ENCODE data around the gene RPS14.
"Not testable (repeated sequence)": the region's sequence is repeated elsewhere in the genome, so short reads cannot be mapped to it uniquely, and the experiment has no call there.

The RPS14 gene

DNA sequence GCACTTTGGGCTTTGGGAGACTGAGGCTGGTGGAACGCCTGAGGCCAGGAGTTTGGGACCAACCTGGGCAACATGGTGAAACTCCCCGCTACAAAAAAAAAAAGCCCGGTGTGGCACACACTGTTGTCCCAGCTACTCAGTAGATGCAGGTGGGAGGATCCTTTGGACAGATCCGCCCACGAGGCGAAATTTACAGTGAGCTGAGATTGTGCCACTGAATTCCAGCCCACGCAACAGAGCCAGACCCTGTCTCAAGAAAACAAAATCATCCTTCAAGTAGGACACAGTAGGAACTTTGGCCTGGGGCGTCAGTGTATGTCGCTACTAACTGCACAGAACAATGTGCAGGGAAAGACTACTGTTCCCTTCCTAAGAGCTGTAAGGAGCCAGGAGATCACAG lies 4.8 kb downstream of the RPS14 start:
- DNase-seq (ENCODE audit: low read depth in 3 of 3), result no peak

DNA sequence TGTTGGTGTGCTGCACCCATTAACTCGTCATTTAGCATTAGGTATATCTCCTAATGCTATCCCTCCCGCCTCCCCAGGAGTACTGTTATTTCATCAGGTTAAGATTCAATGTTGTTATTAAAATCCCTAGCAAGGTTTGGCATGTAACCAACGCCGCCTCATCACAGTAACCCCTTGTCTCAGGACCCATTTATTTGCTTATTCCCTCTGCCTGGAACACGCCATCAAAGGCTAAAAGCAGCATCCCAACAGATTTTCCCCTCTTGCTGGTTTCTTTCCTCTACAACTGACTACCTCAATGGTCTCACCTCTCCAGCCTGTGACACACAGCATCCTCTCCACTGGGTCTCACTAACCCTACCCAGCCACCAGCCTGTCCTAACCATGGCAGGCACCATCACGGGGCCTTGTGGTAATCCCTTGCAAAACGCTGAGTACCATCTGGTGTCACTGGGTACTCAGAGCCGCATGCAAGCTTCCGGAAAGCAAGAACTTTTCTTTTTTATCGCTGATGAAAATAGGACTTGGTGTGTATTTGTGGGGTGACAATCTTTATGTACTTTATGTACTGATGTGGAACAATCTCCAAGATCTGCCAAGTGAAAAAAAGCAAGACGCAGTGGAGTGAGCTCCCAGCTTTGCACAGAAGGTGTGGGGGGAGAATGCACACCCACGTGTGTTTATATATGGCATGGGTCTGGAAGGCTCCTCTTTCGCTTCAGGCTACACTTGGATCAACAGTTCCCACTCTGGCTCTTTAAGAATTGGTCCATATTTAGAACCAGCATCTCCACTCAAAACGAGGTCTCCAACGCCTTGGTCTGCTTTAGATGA lies 6.1 kb downstream of the RPS14 start:
- no peak for DNase-seq (ENCODE audit: low read depth in 3 of 3)

DNA sequence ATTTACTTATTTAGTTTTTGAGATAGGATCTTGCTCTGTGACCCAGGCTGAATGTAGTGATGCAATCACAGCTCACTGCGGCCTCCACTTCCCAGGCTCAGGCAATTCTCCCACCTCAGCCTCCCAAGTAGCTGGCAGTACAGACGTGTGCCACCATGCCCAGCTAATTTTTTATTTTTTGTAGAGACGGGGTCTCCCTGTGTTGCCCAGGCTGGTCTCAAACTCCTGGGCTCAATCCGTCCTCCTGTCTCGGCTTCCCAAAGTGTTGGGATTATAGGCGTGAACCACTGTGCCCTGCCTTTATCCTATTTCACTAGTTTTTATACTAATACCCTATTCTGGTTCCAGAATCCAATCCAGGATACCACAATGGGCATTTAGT lies 6.8 kb downstream of the RPS14 start:
- DNase-seq (ENCODE audit: low read depth in 3 of 3), result no peak

DNA sequence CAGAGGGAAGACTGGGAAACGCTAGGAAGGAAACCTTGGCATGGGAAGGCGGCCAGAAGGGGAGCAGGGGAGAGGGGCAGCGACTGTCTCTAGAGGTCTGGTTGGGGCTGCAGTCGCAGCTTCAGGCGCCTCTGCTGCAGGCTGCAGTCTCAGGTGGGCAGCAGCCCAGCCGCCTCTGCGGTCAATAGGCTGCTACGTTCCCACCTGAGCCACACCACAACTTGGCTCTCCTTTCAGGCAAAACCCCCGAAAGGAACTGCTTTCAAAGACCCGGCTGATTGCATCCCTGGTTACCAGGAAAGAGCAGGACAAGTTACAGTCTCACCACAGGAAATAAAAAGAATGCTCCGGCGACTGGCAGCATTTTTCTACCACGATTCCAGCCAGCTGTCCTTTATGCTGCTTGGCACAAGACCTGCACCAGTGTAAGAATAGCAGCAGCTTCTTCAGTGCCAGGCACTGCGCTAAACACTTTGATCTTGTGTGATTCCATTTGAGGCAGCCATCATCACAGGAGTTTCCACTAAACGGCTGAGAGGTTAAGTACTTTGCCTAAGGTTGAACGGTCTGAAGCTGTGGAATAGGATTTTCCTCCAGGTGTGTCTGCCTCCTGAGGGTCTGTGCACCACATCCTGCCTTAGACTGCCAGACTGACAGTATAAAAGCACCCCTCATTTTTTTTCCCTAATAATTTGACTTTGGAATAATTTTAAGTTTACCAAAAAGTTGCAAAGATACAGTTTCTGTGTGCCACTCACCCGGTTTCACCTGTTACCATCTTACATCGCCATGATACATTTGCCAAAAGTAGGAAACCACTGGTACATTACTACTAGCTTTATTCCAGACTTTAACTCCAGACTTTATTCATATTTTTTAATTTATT lies 7.5 kb downstream of the RPS14 start:
- DNase-seq (ENCODE audit: low read depth in 3 of 3), result no peak

DNA sequence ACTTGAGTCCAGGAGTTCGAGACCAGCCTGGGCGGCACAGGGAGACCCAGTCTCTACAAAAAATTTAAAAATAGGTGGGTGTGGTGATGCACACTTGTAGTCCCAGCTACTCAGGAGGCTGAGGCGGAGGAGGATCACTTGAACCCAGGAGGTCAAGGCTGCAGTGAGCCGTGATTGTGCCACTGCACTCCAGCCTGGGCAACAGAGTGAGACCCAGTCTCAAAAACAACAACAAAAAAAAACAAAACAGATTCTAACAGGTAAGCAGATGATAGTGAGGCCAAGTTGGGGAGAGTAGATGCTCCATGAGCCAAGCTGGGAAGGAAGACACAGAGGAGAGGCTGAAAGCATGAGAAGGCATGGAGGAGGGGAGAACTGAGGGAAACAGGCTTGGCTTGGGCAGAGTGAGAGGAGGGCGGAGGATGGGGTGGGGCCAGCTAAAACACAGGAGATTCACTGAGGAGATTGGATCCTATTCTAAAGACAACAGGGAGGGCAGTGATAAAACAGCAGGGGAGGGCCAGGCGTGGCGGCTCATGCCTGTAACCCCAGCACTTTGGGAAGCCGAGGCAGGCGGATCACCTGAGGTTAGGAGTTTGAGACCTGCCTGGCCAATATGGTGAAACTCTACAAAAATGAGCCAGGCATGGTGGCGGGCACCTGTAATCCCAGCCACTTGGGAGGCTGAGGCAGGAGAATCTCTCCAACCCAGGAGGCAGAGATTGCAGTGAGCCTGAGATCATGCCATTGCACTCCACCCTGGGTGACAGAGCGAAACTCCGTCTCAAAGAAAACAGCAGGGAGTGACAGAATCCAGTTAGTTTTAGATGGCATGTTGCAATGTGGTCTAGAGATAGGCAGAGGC lies 8.4 kb downstream of the RPS14 start:
- no peak for DNase-seq (ENCODE audit: low read depth in 3 of 3)

DNA sequence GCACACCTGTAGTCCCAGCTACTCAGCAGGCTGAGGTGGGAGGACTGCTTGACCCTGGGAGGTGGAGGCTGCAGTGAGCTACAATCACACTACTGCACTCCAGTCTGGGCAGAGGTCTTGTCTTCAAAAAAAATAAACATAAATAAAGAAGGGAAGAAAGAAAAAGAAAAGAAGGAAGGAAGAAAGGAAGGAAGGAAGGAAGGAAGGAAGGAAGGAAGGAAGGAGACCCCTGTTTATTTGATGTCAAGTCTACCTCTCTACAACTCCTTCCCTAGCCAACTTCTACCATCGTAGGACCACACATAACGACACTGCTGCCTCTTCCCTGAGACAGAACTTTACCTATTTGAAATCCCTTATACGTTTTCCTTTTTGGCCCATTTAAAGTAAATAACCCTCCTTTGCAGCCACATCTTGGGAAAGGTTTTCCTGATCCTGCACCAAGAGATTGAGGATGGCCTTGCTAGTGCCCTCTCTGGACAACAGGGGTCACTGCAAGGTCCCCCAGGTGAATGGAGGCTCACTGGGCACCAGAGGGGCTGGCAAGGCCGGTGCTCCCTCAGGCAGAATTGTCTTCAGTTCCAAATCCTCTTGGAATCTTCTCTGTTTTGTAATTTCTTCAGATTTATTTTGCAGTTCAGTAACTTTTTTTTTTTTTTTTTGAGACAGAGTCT lies 10.5 kb downstream of the RPS14 start:
- no peak for DNase-seq (ENCODE audit: low read depth in 3 of 3)

DNA sequence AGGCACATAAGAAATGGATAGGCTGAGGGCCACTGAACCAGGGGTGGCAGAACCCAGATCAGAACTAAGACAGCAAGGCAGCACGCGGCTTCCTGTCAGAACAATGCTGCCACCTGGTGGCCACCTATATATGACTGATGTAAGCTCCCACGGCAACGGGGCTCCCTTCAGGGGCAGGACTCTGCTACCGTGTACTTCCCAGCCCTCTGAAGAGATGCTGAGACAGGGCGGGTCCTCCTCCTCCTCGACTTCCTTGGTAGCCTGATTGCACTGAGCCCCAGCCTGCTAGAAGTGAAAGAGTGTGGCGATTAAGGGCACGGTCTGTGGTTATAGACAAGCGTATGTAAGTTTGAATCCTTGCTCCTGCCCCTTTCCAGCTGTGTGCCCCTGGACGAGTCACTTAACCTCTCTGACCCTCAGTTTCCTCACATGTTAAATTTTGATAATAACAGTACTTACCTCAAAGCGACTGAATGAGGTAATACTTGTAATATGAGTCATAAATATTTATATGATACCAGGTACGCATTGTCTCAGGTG lies 13.3 kb downstream of the RPS14 start:
- peak; percentile 83 to 91 (median 88) for DNase-seq (ENCODE audit: low read depth in 3 of 3)

DNA sequence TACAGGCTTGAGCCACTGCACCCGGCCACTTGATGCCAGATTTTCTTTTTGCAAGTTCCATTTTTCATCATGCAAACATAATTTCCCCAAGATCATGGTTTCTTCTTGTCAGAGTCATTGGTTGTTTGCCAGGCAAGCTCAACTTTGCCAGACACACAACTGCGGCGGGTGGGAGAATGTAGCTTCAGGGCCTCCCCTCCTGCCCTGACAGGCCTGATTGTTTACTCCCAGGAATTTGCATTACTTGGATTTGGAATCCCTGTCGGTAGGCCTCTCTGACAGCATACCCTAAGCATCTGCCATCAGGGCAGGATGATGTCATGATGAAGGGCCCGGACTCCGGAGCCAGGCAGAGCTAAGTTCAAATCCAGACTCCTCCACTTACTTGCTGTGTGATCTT lies 15.1 kb downstream of the RPS14 start:
- DNase-seq (ENCODE audit: low read depth in 3 of 3), result no peak

DNA sequence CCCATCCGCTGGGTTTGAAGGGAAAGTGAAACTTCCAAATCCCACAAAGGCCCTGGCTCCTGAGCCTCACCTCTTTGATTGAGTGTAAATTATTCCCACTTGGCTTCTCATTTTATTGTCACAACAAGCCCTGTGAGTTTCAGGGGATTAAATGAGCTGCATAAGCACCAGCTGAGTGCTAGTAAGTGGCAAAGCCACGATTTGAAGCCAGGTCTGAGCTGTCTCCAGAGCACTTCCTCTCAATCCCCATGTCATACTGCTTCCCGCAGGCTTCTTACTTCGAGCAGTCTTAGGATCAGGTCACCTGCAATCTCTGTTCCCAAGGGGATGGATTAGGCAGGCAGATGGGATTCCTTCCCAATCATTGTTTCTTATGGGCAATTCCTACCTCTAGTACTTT lies 18.0 kb downstream of the RPS14 start:
- DNase-seq (ENCODE audit: low read depth in 3 of 3), result no peak

DNA sequence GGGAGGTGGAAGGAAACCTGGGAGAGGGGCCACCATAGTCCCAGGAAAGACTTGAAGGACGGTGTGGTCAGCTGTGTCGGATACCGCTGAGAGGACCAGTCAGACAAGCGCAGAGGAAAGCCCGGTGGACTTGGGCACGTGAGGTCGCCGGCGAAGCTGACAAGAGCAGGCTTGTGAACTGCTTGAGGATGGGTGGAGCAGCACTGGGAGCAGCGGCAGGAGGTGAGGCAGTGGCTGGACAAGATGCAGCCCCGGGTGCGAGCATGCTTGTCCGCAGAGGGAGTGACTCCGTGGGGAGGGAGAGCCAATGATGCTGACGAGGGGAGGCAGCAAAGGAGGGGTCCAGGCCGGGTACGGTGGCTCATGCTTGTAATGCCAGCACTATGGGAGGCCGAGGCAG lies 18.5 kb downstream of the RPS14 start:
- no peak for DNase-seq (ENCODE audit: low read depth in 3 of 3)

DNA sequence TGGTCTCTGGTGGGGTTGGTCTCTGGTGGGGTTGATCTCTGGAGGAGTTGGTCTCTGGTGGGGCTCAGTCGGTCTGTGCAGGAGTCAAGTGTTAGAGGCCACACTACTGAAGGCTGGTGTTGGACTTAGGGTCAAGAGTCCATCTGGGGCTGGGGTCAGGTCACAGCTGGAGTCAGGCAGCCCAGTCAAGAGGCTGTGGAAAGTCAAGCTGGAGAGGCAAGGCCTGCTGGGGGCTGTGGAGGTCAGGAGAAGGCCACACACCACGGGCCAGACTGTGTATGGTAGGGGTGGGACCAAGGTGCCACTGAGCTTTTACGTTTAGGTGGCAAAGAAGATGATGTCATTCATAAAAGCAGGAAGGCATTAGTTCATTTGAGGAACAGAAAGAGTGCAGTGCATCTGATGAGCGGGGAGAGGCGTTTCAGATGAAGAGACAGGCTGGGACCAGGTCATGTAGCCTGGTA lies 20.1 kb downstream of the RPS14 start:
- no peak for DNase-seq (ENCODE audit: low read depth in 3 of 3)

DNA sequence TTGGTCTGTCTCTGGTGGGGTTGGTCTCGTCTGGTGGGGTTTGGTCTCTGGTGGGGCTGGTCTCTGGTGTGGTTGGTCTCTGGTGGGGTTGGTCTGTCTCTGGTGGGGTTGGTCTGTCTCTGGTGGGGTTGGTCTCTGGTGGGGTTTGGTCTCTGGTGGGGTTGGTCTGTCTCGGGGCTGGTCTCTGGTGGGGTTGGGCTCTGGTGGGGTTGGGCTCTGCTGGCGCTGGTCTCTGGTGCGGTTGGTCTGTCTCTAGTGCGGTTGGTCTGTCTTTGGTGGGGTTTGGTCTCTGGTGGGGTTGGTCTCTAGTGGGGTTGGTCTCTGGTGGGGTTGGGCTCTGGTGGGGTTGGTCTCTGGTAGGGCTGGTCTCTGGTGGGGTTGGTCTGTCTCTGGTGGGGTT lies 20.6 kb downstream of the RPS14 start:
- no peak for DNase-seq (ENCODE audit: low read depth in 3 of 3)

DNA sequence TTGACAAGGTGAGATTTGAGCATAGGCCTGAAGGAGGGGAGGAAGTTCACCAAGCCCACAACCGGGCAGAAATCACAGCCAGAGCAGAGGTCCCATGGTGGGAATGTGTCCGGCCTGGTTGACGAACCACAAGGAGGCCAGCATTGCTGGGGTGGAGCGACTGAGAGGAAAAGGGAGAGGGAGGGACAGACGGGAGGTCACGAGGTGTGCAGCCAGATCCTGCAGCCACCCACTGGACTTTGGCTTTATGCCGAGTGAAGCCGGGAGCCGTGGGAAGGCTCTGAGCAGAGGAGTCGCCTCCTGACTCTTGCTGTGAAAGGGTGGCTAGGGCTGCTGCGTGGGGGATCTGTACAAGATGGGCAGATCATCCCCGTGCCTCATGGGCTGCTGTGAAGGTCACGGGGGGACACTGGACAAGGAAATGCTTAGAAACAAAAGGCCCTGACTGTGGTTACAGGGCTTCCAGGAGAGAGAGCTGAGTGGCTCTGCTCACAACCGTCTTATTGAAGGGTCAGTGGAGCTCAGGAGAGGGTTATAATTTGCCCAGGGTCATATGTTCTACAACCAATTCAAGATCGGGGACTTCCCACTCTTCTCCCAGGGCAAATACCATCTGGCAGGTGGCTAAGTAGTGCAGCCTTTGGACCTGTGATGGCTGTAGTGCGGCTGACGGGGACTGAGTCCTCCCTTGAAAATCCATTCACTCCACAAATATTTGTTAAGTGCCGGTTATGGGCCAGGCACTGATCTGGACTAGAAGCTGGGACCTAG lies 21.2 kb downstream of the RPS14 start:
- no peak for DNase-seq (ENCODE audit: low read depth in 3 of 3)

DNA sequence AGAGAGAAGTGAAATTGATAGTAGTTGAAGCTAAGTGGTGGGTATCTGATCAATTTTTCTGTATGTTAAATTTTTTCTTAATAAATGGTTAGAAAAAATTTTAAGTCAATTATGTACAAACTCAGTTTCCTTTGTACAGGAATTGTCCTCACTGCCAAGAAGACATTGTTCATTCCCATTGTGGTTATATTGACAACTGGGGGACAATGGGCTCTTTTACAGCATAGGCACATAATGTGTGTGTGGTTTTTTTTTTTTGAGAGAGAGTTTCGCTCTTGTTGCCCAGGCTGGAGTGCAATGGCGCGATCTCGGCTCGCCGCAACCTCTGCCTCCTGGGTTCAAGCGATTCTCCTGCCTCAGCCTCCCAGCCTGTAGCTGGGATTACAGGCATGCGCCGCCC lies 23.4 kb downstream of the RPS14 start:
- not testable (repeated sequence) for DNase-seq (ENCODE audit: low read depth in 3 of 3)

DNA sequence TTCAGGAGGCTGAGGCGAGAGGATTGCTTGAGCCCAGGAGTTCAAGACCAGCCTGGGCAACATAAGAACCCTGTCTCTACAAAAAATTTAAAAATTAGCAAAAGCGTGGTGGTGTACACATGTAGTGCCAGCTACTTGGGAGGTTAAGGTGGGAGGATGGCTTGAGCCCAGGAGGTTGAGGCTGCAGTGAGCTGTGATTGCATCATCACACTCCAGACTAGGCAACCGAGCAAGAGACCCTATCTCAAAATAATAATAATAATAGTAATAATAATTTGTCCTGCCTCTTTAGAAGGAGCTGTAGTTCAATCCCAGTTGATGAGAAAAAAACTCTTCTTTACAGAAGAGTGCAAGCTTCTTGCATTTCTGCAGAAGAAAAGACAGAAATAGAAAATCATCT lies 26.8 kb downstream of the RPS14 start:
- no peak for DNase-seq (ENCODE audit: low read depth in 3 of 3)

DNA sequence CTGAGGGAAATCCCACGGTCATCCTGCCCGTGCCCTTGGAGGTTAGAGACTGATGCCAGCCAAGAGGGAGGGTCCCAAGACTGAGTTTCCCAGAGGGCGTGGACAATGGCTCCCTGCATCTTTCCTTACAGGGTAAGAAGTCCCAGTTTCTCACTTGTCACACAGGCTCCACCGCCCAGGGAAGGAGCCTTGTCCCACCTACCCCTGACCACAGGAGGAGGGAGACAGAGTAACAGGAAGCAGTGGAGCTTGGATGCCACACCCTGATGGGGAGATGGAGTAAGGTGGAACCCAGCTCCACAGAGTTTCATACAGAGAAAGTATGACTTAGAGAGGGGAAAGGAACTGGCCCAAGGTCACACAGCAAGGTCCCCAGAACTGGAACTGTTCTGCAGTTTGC lies 27.5 kb downstream of the RPS14 start:
- no peak for DNase-seq (ENCODE audit: low read depth in 3 of 3)

DNA sequence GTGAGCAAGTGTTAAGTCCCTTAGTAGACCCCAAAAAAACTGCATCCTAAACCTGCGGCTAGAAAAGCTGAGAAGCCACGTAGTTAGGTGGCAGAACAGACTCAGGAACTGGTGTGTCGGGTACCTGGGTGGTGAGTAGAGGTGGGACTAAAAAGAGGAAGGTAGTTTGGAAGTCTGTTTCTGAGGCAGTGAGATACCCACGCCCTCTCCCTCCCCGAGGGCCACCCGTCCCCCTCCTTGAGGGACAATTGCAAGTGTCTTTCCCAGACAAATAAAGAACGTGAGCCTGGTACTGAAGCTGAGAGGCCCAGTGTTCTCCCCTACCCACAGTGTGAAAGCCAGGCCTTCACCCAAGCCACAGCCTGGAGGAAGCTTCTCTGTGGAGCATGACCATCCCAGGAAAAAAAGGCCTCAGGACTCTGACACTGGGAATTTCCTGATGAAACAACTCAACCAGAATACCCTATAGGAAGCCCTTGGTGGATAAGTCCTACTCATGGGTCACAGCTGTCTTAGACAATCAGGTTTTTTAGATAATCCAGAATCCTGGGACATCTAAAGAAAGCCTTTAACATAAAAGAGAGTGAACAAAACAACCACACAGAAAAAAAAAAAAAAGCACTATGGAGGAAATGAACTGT lies 29.8 kb downstream of the RPS14 start:
- no peak for DNase-seq (ENCODE audit: low read depth in 3 of 3)

DNA sequence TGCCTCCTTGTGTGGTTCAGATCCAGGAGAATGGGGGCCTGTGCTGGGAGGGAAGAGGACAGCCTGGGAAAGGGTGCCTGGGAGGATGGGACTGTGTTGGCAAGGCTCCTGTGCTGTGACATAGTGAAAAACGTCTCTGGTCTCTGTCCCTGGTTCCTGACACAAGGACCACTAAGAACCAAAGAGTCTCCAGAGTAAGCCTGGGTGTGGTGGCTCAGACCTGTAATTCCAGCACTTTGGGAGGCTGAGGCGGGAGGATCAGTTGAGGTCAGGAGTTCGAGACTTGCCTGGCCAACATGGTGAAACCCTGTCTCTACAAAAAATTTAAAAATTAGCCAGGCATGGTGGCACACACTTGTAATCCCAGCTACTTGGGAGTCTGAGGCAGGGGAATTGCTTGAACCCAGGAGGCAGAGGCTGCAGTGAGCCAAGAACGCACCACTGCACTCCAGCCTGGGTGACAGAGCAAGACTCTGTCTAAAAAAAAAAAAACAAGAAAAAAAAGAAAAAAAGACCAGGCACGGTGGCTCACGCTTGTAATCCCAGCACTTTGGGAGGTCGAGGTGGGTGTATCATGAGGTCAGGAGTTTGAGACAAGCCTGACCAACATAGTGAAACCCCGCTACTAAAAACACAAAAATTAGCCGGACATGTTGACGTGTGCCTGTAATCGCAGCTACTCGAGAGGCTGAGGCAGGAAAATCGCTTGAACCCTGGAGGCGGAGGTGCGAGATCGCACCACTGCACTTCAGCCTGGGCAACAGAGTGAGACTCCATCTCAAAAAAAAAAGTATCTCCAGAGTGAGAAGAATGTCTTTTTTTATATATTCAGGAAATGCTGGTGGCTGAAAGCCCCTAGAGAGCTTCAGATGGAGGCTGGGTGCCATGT lies 35.4 kb downstream of the RPS14 start:
- not testable (repeated sequence) for DNase-seq (ENCODE audit: low read depth in 3 of 3)

Data from stimulated activated CD4-positive, alpha-beta T cell treated with anti-CD3 and anti-CD28 coated beads, TNF-alpha, amount 100 ng/mL, for 24 hours (primary cell).